HEK293 (cell line): Measurements from ENCODE around the gene DCANP1.

Experiments used
- CTCF ChIA-PET: fragments of 350-600 bp; formaldehyde crosslinking; extraction: SDS; loops from one replicate; lab custom pipeline; 2021; ENCODE audit warnings: antibody characterized with exemption; lab: Yijun Ruan, JAX
- POLR2A ChIA-PET: fragments of 300-600 bp; formaldehyde crosslinking; extraction: SDS; loops from one replicate; lab custom pipeline; 2020; ENCODE audit warnings: antibody characterized with exemption, inconsistent platforms; lab: Yijun Ruan, JAX
- H3K27ac ChIP-seq: fragments of 200-500 bp; sonication (Bioruptor generic); 2 replicates; pipeline ENCODE4 v1.5.1; 2014; ENCODE audit warnings: low read depth, low read length, control low read depth, inconsistent platforms; ENCODE audit errors: extremely low read depth
- H3K36me3 ChIP-seq, 2 experiments: fragments of 200-500 bp in 1 of 2; sonication (Bioruptor generic) in 1 of 2; 1 replicate in 1 of 2; 2 replicates in 1 of 2; pipeline ENCODE4 v1.5.1; 2014 to 2017; ENCODE audit warnings: inconsistent platforms in 2 of 2, low read length in 2 of 2; ENCODE audit not compliant: control insufficient read depth in 2 of 2, insufficient read depth in 1 of 2
- H3K4me1 ChIP-seq: fragments of 200-500 bp; sonication (Bioruptor generic); 2 replicates; pipeline ENCODE4 v1.5.1; 2014; ENCODE audit warnings: mild to moderate bottlenecking, low read length, inconsistent platforms; ENCODE audit not compliant: control insufficient read depth, insufficient read depth
- H3K4me3 ChIP-seq: 2 replicates; pipeline ENCODE4 v1.5.1; 2011; ENCODE audit warnings: low read depth, mild to moderate bottlenecking, control low read depth, low read length, moderate library complexity
- H3K9me3 ChIP-seq: fragments of 200-500 bp; sonication (Bioruptor generic); 2 replicates; pipeline ENCODE4 v1.5.1; 2014; ENCODE audit warnings: low read depth, low read length, inconsistent platforms; ENCODE audit not compliant: control insufficient read depth, insufficient read depth
- AEBP2 ChIP-seq: fragments of 450-650 bp; formaldehyde crosslinking; IDR thresholded peaks from 2 replicates; pipeline ENCODE4 v1.5.1; 2016; ENCODE audit warnings: missing biosample characterization, missing genetic modification characterization, borderline replicate concordance
- KLF10 ChIP-seq: fragments of 450-650 bp; IDR thresholded peaks from 2 replicates; pipeline ENCODE4 v1.5.1; 2018; ENCODE audit warnings: missing biosample characterization, mild to moderate bottlenecking, missing genetic modification characterization
- OSR2 ChIP-seq: fragments of 450-650 bp; formaldehyde crosslinking; IDR thresholded peaks from 2 replicates; pipeline ENCODE4 v1.5.1; 2016; ENCODE audit warnings: missing biosample characterization, missing genetic modification characterization
- PRDM1 ChIP-seq: fragments of 450-650 bp; formaldehyde crosslinking; IDR thresholded peaks from 2 replicates; pipeline ENCODE4; 2016; ENCODE audit warnings: missing biosample characterization, missing genetic modification characterization
- SETDB1 ChIP-seq: IDR thresholded peaks from one replicate; pipeline ENCODE4 v1.6.1; 2017; ENCODE audit warnings: mild to moderate bottlenecking, low read length, moderate library complexity, mixed read lengths; ENCODE audit not compliant: insufficient read length
- ZNF335 ChIP-seq: fragments of 450-650 bp; formaldehyde crosslinking; conservative IDR thresholded peaks from 2 replicates; pipeline ENCODE4 v1.5.1; 2016; ENCODE audit warnings: missing biosample characterization, missing genetic modification characterization
- ZNF416 ChIP-seq: fragments of 450-650 bp; formaldehyde crosslinking; IDR thresholded peaks from 2 replicates; pipeline ENCODE4 v1.5.1; 2016; ENCODE audit warnings: missing biosample characterization, missing genetic modification characterization
- ZNF560 ChIP-seq: fragments of 450-650 bp; formaldehyde crosslinking; IDR thresholded peaks from 2 replicates; pipeline ENCODE4 v1.5.1; 2017; ENCODE audit warnings: missing biosample characterization, missing genetic modification characterization, borderline replicate concordance
- ZNF600 ChIP-seq: fragments of 450-650 bp; formaldehyde crosslinking; IDR thresholded peaks from 2 replicates; pipeline ENCODE4 v1.5.1; 2016; ENCODE audit warnings: missing biosample characterization, missing genetic modification characterization
- ZNF654 ChIP-seq: fragments of 450-650 bp; formaldehyde crosslinking; IDR thresholded peaks from 2 replicates; pipeline ENCODE4 v1.5.1; 2016; ENCODE audit warnings: low read depth, missing biosample characterization, missing genetic modification characterization
- ZNF747 ChIP-seq: fragments of 450-650 bp; formaldehyde crosslinking; IDR thresholded peaks from 2 replicates; pipeline ENCODE4 v1.5.1; 2016; ENCODE audit warnings: missing biosample characterization, missing genetic modification characterization
- TF ChIP-seq, protein P1 (sequence below): fragments of 450-650 bp; formaldehyde crosslinking; IDR thresholded peaks from 2 replicates; pipeline ENCODE4 v1.5.1; 2017; ENCODE audit warnings: missing biosample characterization, missing genetic modification characterization

The DCANP1 gene

GRCh38 chr5:135428586-135428985 is 18.6 kb downstream of the DCANP1 start:
- TF ChIP-seq OSR2 (tag by site-specific recombination), result no peak
- TF ChIP-seq SETDB1, result peak; percentile 78
- Histone ChIP-seq H3K4me1 (no peaks in the 10 kb centered on the region), H3K36me3 (no peaks in the 10 kb centered on the region), H3K9me3 (no peaks in the 10 kb centered on the region), H3K4me3 (no peak overlapping the region), H3K27ac (no peak overlapping the region)
- ChIA-PET POLR2A (no interaction called here), CTCF (interaction anchor here (0.6 to 1.4 kb wide), 4 partner anchors 26 to 49 kb away, joined by 3 to 5 read pairs (median 4); no protein-coding TSS in a partner anchor)

- Histone ChIP-seq H3K4me1 (no peaks in the 10 kb centered on the region), H3K9me3 (no peaks in the 10 kb centered on the region), H3K27ac (no peak overlapping the region), H3K36me3 (no peaks in the 10 kb centered on the region), H3K4me3 (no peak overlapping the region)
- TF ChIP-seq ZNF560 (tag by site-specific recombination), result no peak
- TF ChIP-seq PRDM1 (tag by site-specific recombination), result no peak
- TF ChIP-seq ZNF654 (tag by site-specific recombination), result peak; percentile 50
- TF ChIP-seq ZNF747, result no peak
- no peak for TF ChIP-seq ZNF416 (tag by site-specific recombination)
- TF ChIP-seq, protein P1, sequence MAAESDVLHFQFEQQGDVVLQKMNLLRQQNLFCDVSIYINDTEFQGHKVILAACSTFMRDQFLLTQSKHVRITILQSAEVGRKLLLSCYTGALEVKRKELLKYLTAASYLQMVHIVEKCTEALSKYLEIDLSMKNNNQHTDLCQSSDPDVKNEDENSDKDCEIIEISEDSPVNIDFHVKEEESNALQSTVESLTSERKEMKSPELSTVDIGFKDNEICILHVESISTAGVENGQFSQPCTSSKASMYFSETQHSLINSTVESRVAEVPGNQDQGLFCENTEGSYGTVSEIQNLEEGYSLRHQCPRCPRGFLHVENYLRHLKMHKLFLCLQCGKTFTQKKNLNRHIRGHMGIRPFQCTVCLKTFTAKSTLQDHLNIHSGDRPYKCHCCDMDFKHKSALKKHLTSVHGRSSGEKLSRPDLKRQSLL (tag by site-specific recombination), result no peak
- 0 out of 2 replicates have a peak, but pooled peaks have one; percentile 45 for TF ChIP-seq ZNF600 (tag by site-specific recombination)
- ChIA-PET CTCF (interaction anchor here (0.5 to 3.5 kb wide), 31 partner anchors 10 to 252 kb away, joined by 3 to 21 read pairs (median 5); partner anchors contain the start of gene TIFAB), POLR2A (no interaction called here)
Observed at GRCh38 chr5:135426102-135427082, 20.8 kb downstream of the DCANP1 start.

DNA sequence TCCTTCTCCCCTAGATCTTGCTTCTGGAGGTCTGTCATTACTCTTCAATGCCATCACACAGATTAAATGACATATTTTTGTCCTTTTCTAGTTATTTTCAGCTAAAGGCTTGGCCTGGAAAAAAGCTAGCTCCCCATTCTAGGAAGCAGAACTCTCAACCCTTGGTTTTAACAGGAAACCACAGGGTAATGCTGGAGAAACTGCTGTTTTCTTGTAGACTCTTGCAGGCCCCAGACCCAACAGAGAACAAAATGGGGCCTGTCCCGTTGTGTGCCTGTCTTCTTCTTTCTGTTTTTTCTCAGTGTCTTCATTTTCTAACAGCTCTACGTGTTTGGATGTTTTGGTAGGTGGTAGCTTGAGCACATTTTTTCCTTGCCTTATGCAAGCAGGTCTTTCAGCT is 21.5 kb downstream of the DCANP1 start:
- CTCF ChIA-PET, result interaction anchor here (0.5 to 3.5 kb wide), 29 partner anchors 9 to 252 kb away, joined by 3 to 21 read pairs (median 4); partner anchors contain the start of gene TIFAB
- TF ChIP-seq KLF10 (tag by site-specific recombination) (no peak), ZNF335 (peak; percentile 62)
- no peak overlapping the region for H3K27ac ChIP-seq
- H3K4me1 ChIP-seq, result no peaks in the 10 kb centered on the region
- no peak overlapping the region for H3K4me3 ChIP-seq
- H3K9me3 ChIP-seq, result no peaks in the 10 kb centered on the region
- H3K36me3 ChIP-seq, result no peaks in the 10 kb centered on the region
- POLR2A ChIA-PET, result no interaction called here

DNA sequence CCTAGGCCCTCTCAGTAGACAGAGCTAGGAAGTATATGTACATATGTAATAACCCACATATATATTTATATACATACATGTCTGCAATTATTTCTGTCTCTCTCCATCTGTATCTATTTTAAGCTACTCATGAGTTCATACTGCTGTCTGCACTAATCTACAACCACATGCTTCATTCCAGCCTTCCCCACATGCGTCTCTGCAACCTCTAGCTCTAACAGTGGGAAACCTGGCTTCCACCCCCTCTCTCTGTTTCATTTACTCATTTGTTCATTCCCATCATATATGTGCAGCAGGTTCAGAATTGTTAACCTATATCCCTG is 23.3 kb downstream of the DCANP1 start:
- Histone ChIP-seq H3K27ac (no peak overlapping the region), H3K36me3 (no peaks in the 10 kb centered on the region), H3K9me3 (no peaks in the 10 kb centered on the region; the same call in 1 of the 2 replicates), H3K4me3 (no peak overlapping the region), H3K4me1 (no peaks in the 10 kb centered on the region)
- TF ChIP-seq AEBP2 (tag by site-specific recombination), result no peak
- ChIA-PET CTCF (interaction anchor here (0.6 to 2.1 kb wide), 8 partner anchors 11 to 1393 kb away, joined by 3 to 16 read pairs (median 3); no protein-coding TSS in a partner anchor), POLR2A (no interaction called here)
